K562 (cell line): ENCODE data around the gene MED15. TPM values are rescaled to one million over a fixed set of nuclear protein-coding genes. Genes with fewer than 3 reads are reported as not detected.
A peak's percentile ranks its signal among the peaks of the same experiment; 100 is the strongest.

Experiments
- CAMTA2 ChIP-seq: fragments of 250-450 bp; sonication (Bioruptor Pico); conservative IDR thresholded peaks from 2 replicates; pipeline ENCODE4 v1.5.1; 2022
- E2F1 ChIP-seq: sonication (generic); formaldehyde crosslinking; IDR thresholded peaks from 2 replicates; pipeline ENCODE4 v1.8.1; 2023; ENCODE audit warnings: mild to moderate bottlenecking, missing genetic modification reagents, moderate library complexity
- ELF2 ChIP-seq: fragments of 250-450 bp; sonication (Bioruptor Pico); IDR thresholded peaks from 2 replicates; pipeline ENCODE4 v1.5.0; 2021; ENCODE audit warnings: mild to moderate bottlenecking
- MAZ ChIP-seq, 2 experiments: fragments of 450-650 bp in 1 of 2; sonication (generic) in 1 of 2; formaldehyde crosslinking; IDR thresholded peaks in 1 of 2; conservative IDR thresholded peaks in 1 of 2; 2 replicates each; pipeline versions ENCODE4 v1.4.0 to v1.5.0; 2020; ENCODE audit warnings: mild to moderate bottlenecking in 1 of 2, missing genetic modification reagents in 1 of 2
- NR4A1 ChIP-seq, 2 experiments: fragments of 250-450 bp in 1 of 2; fragments of 450-650 bp in 1 of 2; sonication (Bioruptor Pico) in 1 of 2; IDR thresholded peaks; 2 replicates each; pipeline versions ENCODE4 v1.4.0 to v1.6.1; 2016 to 2020; ENCODE audit warnings: mild to moderate bottlenecking in 2 of 2, missing compliant biosample characterization in 1 of 2, missing genetic modification characterization in 1 of 2, moderate library complexity in 1 of 2
- SETDB1 ChIP-seq: IDR thresholded peaks from one replicate; pipeline ENCODE4 v1.6.1; 2012; ENCODE audit warnings: low read length, control low read depth, inconsistent platforms
- SFPQ ChIP-seq: fragments of 200-400 bp; formaldehyde crosslinking; IDR thresholded peaks from 2 replicates; pipeline ENCODE4 v1.6.1; 2017; ENCODE audit warnings: mild to moderate bottlenecking, low read depth, low read length, moderate library complexity
- SP2 ChIP-seq: IDR thresholded peaks from 2 replicates; pipeline ENCODE4 v1.6.1; 2011; ENCODE audit warnings: mild to moderate bottlenecking, low read depth, low read length, moderate library complexity; ENCODE audit not compliant: poor library complexity, severe bottlenecking; ENCODE audit errors: extremely low read depth
- STAG1 ChIP-seq: sonication (generic); formaldehyde crosslinking; IDR thresholded peaks from 2 replicates; pipeline ENCODE4 v1.5.0; 2020; ENCODE audit warnings: missing genetic modification reagents, borderline replicate concordance
- TEAD1 ChIP-seq, 2 experiments: fragments of 450-650 bp in 1 of 2; sonication (generic) in 1 of 2; formaldehyde crosslinking; IDR thresholded peaks; 2 replicates each; pipeline versions ENCODE4 v1.4.0 to v1.8.0; 2020 to 2022; ENCODE audit warnings: mild to moderate bottlenecking in 2 of 2, missing genetic modification reagents in 1 of 2
- U2AF2 ChIP-seq: fragments of 200-400 bp; formaldehyde crosslinking; optimal IDR thresholded peaks from 2 replicates; pipeline ENCODE3; 2017; ENCODE audit warnings: low read depth, mild to moderate bottlenecking, low read length
- XRCC3 ChIP-seq: fragments of 450-650 bp; IDR thresholded peaks from 2 replicates; pipeline ENCODE4 v1.6.1; 2017; ENCODE audit warnings: mild to moderate bottlenecking, moderate library complexity
- ZNF696 ChIP-seq: fragments of 250-450 bp; sonication (Bioruptor Pico); conservative IDR thresholded peaks from 2 replicates; pipeline ENCODE4 v1.4.0; 2020; ENCODE audit warnings: mild to moderate bottlenecking, moderate library complexity
- polyA plus RNA-seq, 8 experiments: library from polyadenylated mRNA; depleted of rRNA in 4 of 8; stranded (reverse) in 5 of 8; unstranded in 3 of 8; fragments of >200 nt; fragmentation: Nextera tagmentation in 2 of 8; fragmentation: Illumina TruSeq in 1 of 8; extraction: Ambion mirVana in 2 of 8; extraction: Trizol in 1 of 8; gene quantifications; 2 replicates each; pipeline versions ENCODE4 v1.2.1 to v1.2.3, GENCODE V29; 2011 to 2014; ENCODE audit warnings: inconsistent platforms in 1 of 8, missing spikeins in 1 of 8
- total RNA-seq, 7 experiments: library from RNA; depleted of rRNA in 6 of 7; stranded (reverse); fragments of >200 nt in 6 of 7; fragmentation: Illumina TruSeq in 2 of 7; extraction: Trizol in 2 of 7; gene quantifications; 2 replicates each; pipeline versions ENCODE4 v1.2.1 to v1.2.3, GENCODE V29; 2011 to 2021; ENCODE audit warnings: low replicate concordance in 1 of 7
- TF ChIP-seq, protein P1 (sequence below): sonication (generic); formaldehyde crosslinking; IDR thresholded peaks from 2 replicates; pipeline ENCODE4 v1.9.0; 2022; ENCODE audit warnings: mild to moderate bottlenecking, missing genetic modification reagents
- TF ChIP-seq, protein P2 (sequence below), 2 experiments: fragments of 450-650 bp; formaldehyde crosslinking in 1 of 2; IDR thresholded peaks; 2 replicates each; pipeline versions ENCODE4 v1.4.0 to v1.6.1; 2014 to 2020; ENCODE audit warnings: mild to moderate bottlenecking in 2 of 2, borderline replicate concordance in 1 of 2, low read depth in 1 of 2

MED15 gene
- total and polyA plus RNA-seq, 9 of the 15 experiments (the other 6 are each of a cell fraction or from before 2014, with no cell fraction given): 4.0 to 271 (median 60.1) TPM

- TF ChIP-seq SP2 (no peak), CAMTA2 (CRISPR knock-in tag) (no peak), ELF2 (CRISPR knock-in tag) (no peak), XRCC3 (no peak), STAG1 (peak; percentile 4; the same call in 1 of the 2 replicates), ZNF696 (CRISPR knock-in tag) (no peak), SFPQ (no peak), SETDB1 (peak; percentile 26), TEAD1 (CRISPR knock-in tag; IDR thresholded peaks at IDR 0.05) (peak in 1 of 2 experiments; percentile 77; a peak in 1 of 4 replicates), MAZ (CRISPR knock-in tag; conservative IDR thresholded peaks at IDR 0.05 in 1 of 2, IDR thresholded peaks at IDR 0.05 in 1 of 2) (no peak), NR4A1 (CRISPR knock-in tag; IDR thresholded peaks at IDR 0.05) (no peak), NR4A1 (tag; IDR thresholded peaks at IDR 0.05) (no peak), U2AF2 (no peak), E2F1 (0 out of 2 replicates have a peak, but pooled peaks have one; percentile 32)
- TF ChIP-seq, protein P1, sequence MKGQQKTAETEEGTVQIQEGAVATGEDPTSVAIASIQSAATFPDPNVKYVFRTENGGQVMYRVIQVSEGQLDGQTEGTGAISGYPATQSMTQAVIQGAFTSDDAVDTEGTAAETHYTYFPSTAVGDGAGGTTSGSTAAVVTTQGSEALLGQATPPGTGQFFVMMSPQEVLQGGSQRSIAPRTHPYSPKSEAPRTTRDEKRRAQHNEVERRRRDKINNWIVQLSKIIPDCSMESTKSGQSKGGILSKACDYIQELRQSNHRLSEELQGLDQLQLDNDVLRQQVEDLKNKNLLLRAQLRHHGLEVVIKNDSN (CRISPR knock-in tag): peak; percentile 63; the same call in 1 of the 2 replicates
- TF ChIP-seq, protein P2, sequence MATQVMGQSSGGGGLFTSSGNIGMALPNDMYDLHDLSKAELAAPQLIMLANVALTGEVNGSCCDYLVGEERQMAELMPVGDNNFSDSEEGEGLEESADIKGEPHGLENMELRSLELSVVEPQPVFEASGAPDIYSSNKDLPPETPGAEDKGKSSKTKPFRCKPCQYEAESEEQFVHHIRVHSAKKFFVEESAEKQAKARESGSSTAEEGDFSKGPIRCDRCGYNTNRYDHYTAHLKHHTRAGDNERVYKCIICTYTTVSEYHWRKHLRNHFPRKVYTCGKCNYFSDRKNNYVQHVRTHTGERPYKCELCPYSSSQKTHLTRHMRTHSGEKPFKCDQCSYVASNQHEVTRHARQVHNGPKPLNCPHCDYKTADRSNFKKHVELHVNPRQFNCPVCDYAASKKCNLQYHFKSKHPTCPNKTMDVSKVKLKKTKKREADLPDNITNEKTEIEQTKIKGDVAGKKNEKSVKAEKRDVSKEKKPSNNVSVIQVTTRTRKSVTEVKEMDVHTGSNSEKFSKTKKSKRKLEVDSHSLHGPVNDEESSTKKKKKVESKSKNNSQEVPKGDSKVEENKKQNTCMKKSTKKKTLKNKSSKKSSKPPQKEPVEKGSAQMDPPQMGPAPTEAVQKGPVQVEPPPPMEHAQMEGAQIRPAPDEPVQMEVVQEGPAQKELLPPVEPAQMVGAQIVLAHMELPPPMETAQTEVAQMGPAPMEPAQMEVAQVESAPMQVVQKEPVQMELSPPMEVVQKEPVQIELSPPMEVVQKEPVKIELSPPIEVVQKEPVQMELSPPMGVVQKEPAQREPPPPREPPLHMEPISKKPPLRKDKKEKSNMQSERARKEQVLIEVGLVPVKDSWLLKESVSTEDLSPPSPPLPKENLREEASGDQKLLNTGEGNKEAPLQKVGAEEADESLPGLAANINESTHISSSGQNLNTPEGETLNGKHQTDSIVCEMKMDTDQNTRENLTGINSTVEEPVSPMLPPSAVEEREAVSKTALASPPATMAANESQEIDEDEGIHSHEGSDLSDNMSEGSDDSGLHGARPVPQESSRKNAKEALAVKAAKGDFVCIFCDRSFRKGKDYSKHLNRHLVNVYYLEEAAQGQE (IDR thresholded peaks at IDR 0.05; ENCODE audit: borderline replicate concordance): no peak
- TF ChIP-seq, protein P2 (CRISPR knock-in tag; IDR thresholded peaks at IDR 0.05; ENCODE audit: low read depth): no peak
Observed at GRCh38 chr22:20567993-20568417, 60.6 kb downstream of the MED15 start (continued).
